Erythroblast (primary cell): Measurements from ENCODE around the gene NPFFR1.

ENCODE experiments used
- GATA1 ChIP-seq: IDR thresholded peaks from 2 replicates; pipeline ENCODE4 v1.6.1; 2011; ENCODE audit warnings: low read depth, mild to moderate bottlenecking, control low read depth, low read length, moderate library complexity
- POLR2A ChIP-seq: IDR thresholded peaks from 2 replicates; pipeline ENCODE4 v1.6.1; 2011; ENCODE audit warnings: mild to moderate bottlenecking, low read length

GRCh38 chr10:70223728-70224127, 60.1 kb downstream of the NPFFR1 start:
- no peak for TF ChIP-seq POLR2A
- TF ChIP-seq GATA1: no peak
